ENCODE measurements around the gene ITPR1. TPM values are rescaled to one million over a fixed set of nuclear protein-coding genes. Genes with fewer than 3 reads are reported as not detected.

ITPR1 gene
- total and polyA plus RNA-seq, 10 of the 15 experiments (the other 5 are each of a cell fraction or from before 2014, with no cell fraction given): 12.2 to 239 (median 28.4) TPM

GRCh38 chr3:4493014-4493940 lies at the start of gene ITPR1 (continued):
- TF ChIP-seq TBL1XR1 (IDR thresholded peaks at IDR 0.05; ENCODE audit: low read depth, low read length): no peak
- TF ChIP-seq E2F8 (IDR thresholded peaks at IDR 0.05; ENCODE audit: low read depth, partially characterized antibody): no peak
- TF ChIP-seq GATAD2B (conservative IDR thresholded peaks at IDR 0.05; ENCODE audit: low read depth): peak; percentile 13; the same call in 1 of the 2 replicates
- TF ChIP-seq ZSCAN29 (IDR thresholded peaks at IDR 0.05): no peak
- no peak for TF ChIP-seq FOS (IDR thresholded peaks at IDR 0.05; ENCODE audit: borderline replicate concordance, extremely low read depth, insufficient read length)
- TF ChIP-seq TCF7 (IDR thresholded peaks at IDR 0.05; ENCODE audit: borderline replicate concordance): no peak
- peak; percentile 63; the same call in 1 of the 2 replicates for TF ChIP-seq PAX5 (IDR thresholded peaks at IDR 0.05; ENCODE audit: borderline replicate concordance, low read depth, low read length)
- TF ChIP-seq ZBTB11 (CRISPR knock-in tag; IDR thresholded peaks at IDR 0.05): no peak
- TF ChIP-seq TARDBP (IDR thresholded peaks at IDR 0.05; ENCODE audit: borderline replicate concordance): peak; percentile 48; the same call in 1 of the 2 replicates
- no peak for TF ChIP-seq FOXM1 (IDR thresholded peaks at IDR 0.05; ENCODE audit: low read depth, low read length)
- no peak for TF ChIP-seq NR2C2 (IDR thresholded peaks at IDR 0.05; ENCODE audit: borderline replicate concordance, control insufficient read depth, insufficient read length, low read depth)
- peak; percentile 8; the same call in 1 of the 2 replicates for TF ChIP-seq ZBTB40 (IDR thresholded peaks at IDR 0.05; ENCODE audit: borderline replicate concordance)
- no peak for TF ChIP-seq KDM1A (IDR thresholded peaks at IDR 0.05; ENCODE audit: borderline replicate concordance)
- no peak for TF ChIP-seq NR2F1 (conservative IDR thresholded peaks at IDR 0.05)
- TF ChIP-seq, protein P1, sequence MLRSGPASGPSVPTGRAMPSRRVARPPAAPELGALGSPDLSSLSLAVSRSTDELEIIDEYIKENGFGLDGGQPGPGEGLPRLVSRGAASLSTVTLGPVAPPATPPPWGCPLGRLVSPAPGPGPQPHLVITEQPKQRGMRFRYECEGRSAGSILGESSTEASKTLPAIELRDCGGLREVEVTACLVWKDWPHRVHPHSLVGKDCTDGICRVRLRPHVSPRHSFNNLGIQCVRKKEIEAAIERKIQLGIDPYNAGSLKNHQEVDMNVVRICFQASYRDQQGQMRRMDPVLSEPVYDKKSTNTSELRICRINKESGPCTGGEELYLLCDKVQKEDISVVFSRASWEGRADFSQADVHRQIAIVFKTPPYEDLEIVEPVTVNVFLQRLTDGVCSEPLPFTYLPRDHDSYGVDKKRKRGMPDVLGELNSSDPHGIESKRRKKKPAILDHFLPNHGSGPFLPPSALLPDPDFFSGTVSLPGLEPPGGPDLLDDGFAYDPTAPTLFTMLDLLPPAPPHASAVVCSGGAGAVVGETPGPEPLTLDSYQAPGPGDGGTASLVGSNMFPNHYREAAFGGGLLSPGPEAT (IDR thresholded peaks at IDR 0.05; ENCODE audit: low read depth): 0 out of 2 replicates have a peak, but pooled peaks have one; percentile 61
- TF ChIP-seq STAT1 (conservative IDR thresholded peaks at IDR 0.05): peak; percentile 76; the same call in 1 of the 2 replicates

All from GM12878 (cell line).